Panc1 (cell line): ENCODE data around the gene AACS. TPM values are rescaled to one million over a fixed set of nuclear protein-coding genes. Genes with fewer than 3 reads are reported as not detected.

Experiments
- ATAC-seq: fragments of 200-7000 bp; cut with Tn5 transposase; 2 replicates; pipeline ENCODE4 v1.9.1; 2020; ENCODE audit warnings: mild to moderate bottlenecking, moderate library complexity
- BruUV-seq: library from RNA; stranded (reverse); fragments of 400-500 nt; replicated peaks from 2 replicates; lab custom pipeline; 2021; lab: Mats Ljungman, UMichigan
- CTCF ChIA-PET: fragments of 300-600 bp; sonication (Branson Sonifier 250); formaldehyde crosslinking; loops from one replicate; lab custom pipeline; 2022; ENCODE audit warnings: antibody characterized with exemption; lab: Charles Lee
- POLR2A ChIA-PET: fragments of 300-600 bp; sonication (Branson Sonifier 250); formaldehyde crosslinking; loops from one replicate; lab custom pipeline; 2022; ENCODE audit warnings: antibody characterized with exemption; lab: Charles Lee
- DNase-seq: peaks from one replicate; pipeline ENCODE4 v3.0.0-alpha.2; 2010; ENCODE audit warnings: low read depth, low spot score
- H3K27ac ChIP-seq: 2 replicates; pipeline ENCODE4 v1.5.1; 2011; ENCODE audit warnings: mild to moderate bottlenecking, low read length, inconsistent platforms
- H3K27me3 ChIP-seq: fragments of 200-500 bp; sonication (Bioruptor generic); 2 replicates; pipeline ENCODE4 v1.6.0; 2014; ENCODE audit warnings: low read length, inconsistent platforms; ENCODE audit not compliant: control insufficient read depth, insufficient read depth
- H3K36me3 ChIP-seq: fragments of 200-500 bp; sonication (Bioruptor generic); 2 replicates; pipeline ENCODE4 v1.5.1; 2014; ENCODE audit warnings: inconsistent platforms, mild to moderate bottlenecking, low read length, moderate library complexity; ENCODE audit not compliant: control insufficient read depth, insufficient read depth
- H3K4me1 ChIP-seq: 2 replicates; pipeline ENCODE4 v1.5.1; 2011; ENCODE audit warnings: inconsistent platforms, mild to moderate bottlenecking, low read length, moderate library complexity; ENCODE audit not compliant: control insufficient read depth, insufficient read depth
- H3K4me3 ChIP-seq, 2 experiments: 2 replicates each; pipeline ENCODE4 v1.5.1; 2011 to 2012; ENCODE audit warnings: low read depth in 2 of 2, low read length in 2 of 2, mild to moderate bottlenecking in 2 of 2, inconsistent platforms in 1 of 2, moderate library complexity in 1 of 2
- H3K9me3 ChIP-seq: fragments of 200-500 bp; sonication (Bioruptor generic); 2 replicates; pipeline ENCODE4 v1.5.1; 2014; ENCODE audit warnings: low read depth, mild to moderate bottlenecking, inconsistent platforms, low read length, moderate library complexity; ENCODE audit not compliant: control insufficient read depth, insufficient read depth
- CTCF ChIP-seq: fragments of 450-650 bp; IDR thresholded peaks from 2 replicates; pipeline ENCODE4 v1.5.1; 2017; ENCODE audit warnings: mild to moderate bottlenecking
- POLR2AphosphoS5 ChIP-seq: IDR thresholded peaks from 2 replicates; pipeline ENCODE4 v1.6.1; 2012; ENCODE audit warnings: mild to moderate bottlenecking, low read depth, low read length, moderate library complexity
- REST ChIP-seq, 2 experiments: IDR thresholded peaks; 2 replicates each; pipeline ENCODE4 v1.6.1; 2011 to 2012; ENCODE audit warnings: low read depth in 2 of 2, control low read depth in 1 of 2, low read length in 1 of 2, mild to moderate bottlenecking in 1 of 2, moderate library complexity in 1 of 2; ENCODE audit not compliant: insufficient read depth in 1 of 2
- SIN3A ChIP-seq: IDR thresholded peaks from 2 replicates; pipeline ENCODE4 v1.6.1; 2012; ENCODE audit warnings: low read depth, mild to moderate bottlenecking, low read length, moderate library complexity, borderline replicate concordance; ENCODE audit not compliant: insufficient read depth
- TCF7L2 ChIP-seq: IDR thresholded peaks from 2 replicates; pipeline ENCODE4 v1.6.1; 2011; ENCODE audit warnings: mild to moderate bottlenecking, low read depth, low read length, inconsistent platforms
- in situ Hi-C: cut with HindIII; loops from 2 replicates; pipeline ENCODE4 v1.10.0; 2016; ENCODE audit warnings: low sequenced_read_pairs, low pct_unique_long_range_greater_than_20kb
- intact Hi-C: fragments of 100-400 bp; cut with micrococcal nuclease; formaldehyde crosslinking; loops from one replicate; pipeline ENCODE4 v1.10.0; 2022; ENCODE audit not compliant: unreplicated experiment
- total RNA-seq: library from RNA; stranded (reverse); gene quantifications from one replicate; pipeline ENCODE4 v1.2.1, GENCODE V29; 2021; ENCODE audit not compliant: unreplicated experiment

AACS gene
- total RNA-seq, 1 experiment from 2014 or later, result 34.7 TPM

- peaks cover 5% of the 10 kb centered on the region for H3K4me1 ChIP-seq
- DNase-seq (no peak), ATAC-seq (no peak)
- CTCF ChIA-PET, result no interaction called here
- in situ Hi-C loops, result no loop called here
- no TSS peak for BruUV-seq
- H3K4me3 ChIP-seq, result no peak overlapping the region
- H3K36me3 ChIP-seq, result no peaks in the 10 kb centered on the region
- TF ChIP-seq TCF7L2 (no peak), SIN3A (no peak), POLR2AphosphoS5 (no peak), REST (IDR thresholded peaks at IDR 0.05; ENCODE audit: insufficient read depth in 1 of 2, low read depth in 2 of 2, low read length in 1 of 2) (no peak), CTCF (no peak)
- intact Hi-C loops, result no loop called here
- H3K27me3 ChIP-seq, result peaks cover 27% of the 10 kb centered on the region
- H3K9me3 ChIP-seq, result no peaks in the 10 kb centered on the region
- H3K27ac ChIP-seq, result no peak overlapping the region
- POLR2A ChIA-PET, result no interaction called here
Observed at GRCh38 chr12:125192690-125193221, 127.5 kb downstream of the AACS start.

Other genes starting within 250 kb of the AACS start
- 359 TPM for gene SCARB1, start 201.6 kb upstream of the AACS start, total RNA-seq
- gene UBC, start 150.8 kb upstream of the AACS start, total RNA-seq, result 1,725 TPM
- gene DHX37, start 76.3 kb upstream of the AACS start, total RNA-seq, result 57.4 TPM
- gene BRI3BP, start 71.8 kb upstream of the AACS start, total RNA-seq, result 35.1 TPM
- gene TMEM132B, start 121.0 kb downstream of the AACS start, total RNA-seq, result 0.26 TPM